ENCODE results near the gene OGDH. TPM values are rescaled to one million over a fixed set of nuclear protein-coding genes. Genes with fewer than 3 reads are reported as not detected.

The OGDH gene
- total and polyA plus RNA-seq, 2 of the 13 experiments (the other 11 are each of a cell fraction or from before 2014, with no cell fraction given): 17.4 to 25.4 TPM

DNA sequence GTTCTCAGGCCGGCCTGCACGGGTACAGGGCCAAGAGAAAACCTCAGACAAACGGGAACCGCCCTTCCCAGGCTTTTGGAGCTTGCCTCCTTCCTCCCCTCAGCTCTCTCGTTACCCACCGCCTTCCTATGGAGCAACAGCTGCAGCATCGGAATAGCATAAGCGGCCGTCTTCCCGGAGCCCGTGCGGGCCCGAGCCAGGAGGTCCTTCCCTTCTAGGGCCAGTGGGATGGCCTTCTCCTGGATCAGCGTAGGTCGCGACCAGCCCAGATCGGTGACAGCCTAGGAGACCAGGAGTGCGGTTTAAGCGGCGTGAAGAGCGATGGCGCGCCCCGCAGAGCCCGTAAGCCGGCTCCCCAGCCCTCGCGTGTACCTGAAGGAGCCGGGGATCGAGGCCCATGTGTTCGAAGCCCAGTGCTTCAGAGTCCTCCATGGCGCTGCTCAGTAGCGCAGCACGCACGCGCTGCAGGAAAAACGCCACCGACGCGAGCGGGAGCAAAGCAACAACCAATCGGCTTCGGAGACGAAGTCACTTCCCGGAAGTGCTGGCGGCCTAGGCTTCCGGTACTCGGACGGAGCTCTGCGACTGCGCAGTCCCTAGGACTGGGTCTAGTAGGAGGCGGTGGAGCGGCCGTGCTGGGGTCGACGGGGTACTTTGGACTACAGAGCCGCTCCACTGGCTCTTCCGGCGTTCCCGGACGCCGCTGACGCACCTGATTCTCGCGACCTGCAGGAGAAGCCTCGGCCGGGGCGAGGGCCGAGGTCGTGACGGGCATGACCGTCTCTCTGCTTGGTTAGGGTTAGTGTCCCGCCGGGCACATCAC is 32.8 kb upstream of the OGDH start, which contains the start of gene DDX56 (continued):
- TF ChIP-seq, protein P1, sequence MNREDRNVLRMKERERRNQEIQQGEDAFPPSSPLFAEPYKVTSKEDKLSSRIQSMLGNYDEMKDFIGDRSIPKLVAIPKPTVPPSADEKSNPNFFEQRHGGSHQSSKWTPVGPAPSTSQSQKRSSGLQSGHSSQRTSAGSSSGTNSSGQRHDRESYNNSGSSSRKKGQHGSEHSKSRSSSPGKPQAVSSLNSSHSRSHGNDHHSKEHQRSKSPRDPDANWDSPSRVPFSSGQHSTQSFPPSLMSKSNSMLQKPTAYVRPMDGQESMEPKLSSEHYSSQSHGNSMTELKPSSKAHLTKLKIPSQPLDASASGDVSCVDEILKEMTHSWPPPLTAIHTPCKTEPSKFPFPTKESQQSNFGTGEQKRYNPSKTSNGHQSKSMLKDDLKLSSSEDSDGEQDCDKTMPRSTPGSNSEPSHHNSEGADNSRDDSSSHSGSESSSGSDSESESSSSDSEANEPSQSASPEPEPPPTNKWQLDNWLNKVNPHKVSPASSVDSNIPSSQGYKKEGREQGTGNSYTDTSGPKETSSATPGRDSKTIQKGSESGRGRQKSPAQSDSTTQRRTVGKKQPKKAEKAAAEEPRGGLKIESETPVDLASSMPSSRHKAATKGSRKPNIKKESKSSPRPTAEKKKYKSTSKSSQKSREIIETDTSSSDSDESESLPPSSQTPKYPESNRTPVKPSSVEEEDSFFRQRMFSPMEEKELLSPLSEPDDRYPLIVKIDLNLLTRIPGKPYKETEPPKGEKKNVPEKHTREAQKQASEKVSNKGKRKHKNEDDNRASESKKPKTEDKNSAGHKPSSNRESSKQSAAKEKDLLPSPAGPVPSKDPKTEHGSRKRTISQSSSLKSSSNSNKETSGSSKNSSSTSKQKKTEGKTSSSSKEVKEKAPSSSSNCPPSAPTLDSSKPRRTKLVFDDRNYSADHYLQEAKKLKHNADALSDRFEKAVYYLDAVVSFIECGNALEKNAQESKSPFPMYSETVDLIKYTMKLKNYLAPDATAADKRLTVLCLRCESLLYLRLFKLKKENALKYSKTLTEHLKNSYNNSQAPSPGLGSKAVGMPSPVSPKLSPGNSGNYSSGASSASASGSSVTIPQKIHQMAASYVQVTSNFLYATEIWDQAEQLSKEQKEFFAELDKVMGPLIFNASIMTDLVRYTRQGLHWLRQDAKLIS (CRISPR knock-in tag; IDR thresholded peaks at IDR 0.05): peak; percentile 35; the same call in 1 of the 2 replicates
- TF ChIP-seq AGO2 (optimal IDR thresholded peaks at IDR 0.05; ENCODE audit: low read depth, low read length) (peak; percentile 94), ZNF552 (CRISPR knock-in tag; IDR thresholded peaks at IDR 0.05; ENCODE audit: borderline replicate concordance) (peak; percentile 88), SYNCRIP (IDR thresholded peaks at IDR 0.05; ENCODE audit: insufficient read depth, low read depth, low read length) (no peak), SRSF4 (IDR thresholded peaks at IDR 0.05; ENCODE audit: low read depth, low read length, poor library complexity, severe bottlenecking) (no peak), HOXA9 (CRISPR knock-in tag; IDR thresholded peaks at IDR 0.05; ENCODE audit: borderline replicate concordance) (no peak), ZNF383 (CRISPR knock-in tag; IDR thresholded peaks at IDR 0.05; ENCODE audit: borderline replicate concordance) (no peak), ZNF564 (CRISPR knock-in tag; IDR thresholded peaks at IDR 0.05) (peak; percentile 97), HIC2 (CRISPR knock-in tag; IDR thresholded peaks at IDR 0.05; ENCODE audit: low read depth) (peak; percentile 66; the same call in 1 of the 2 replicates), MIXL1 (CRISPR knock-in tag; IDR thresholded peaks at IDR 0.05) (0 out of 2 replicates have a peak, but pooled peaks have one; percentile 51), ZNF879 (CRISPR knock-in tag; IDR thresholded peaks at IDR 0.05) (0 out of 2 replicates have a peak, but pooled peaks have one; percentile 59), HOXA3 (CRISPR knock-in tag; IDR thresholded peaks at IDR 0.05) (peak; percentile 92), ZNF746 (CRISPR knock-in tag; IDR thresholded peaks at IDR 0.05) (peak; percentile 89), ELF4 (CRISPR knock-in tag; IDR thresholded peaks at IDR 0.05; ENCODE audit: borderline replicate concordance) (peak; percentile 95), ZNF329 (CRISPR knock-in tag; IDR thresholded peaks at IDR 0.05; ENCODE audit: low read depth) (peak; percentile 89)
- TF ChIP-seq, protein P2, sequence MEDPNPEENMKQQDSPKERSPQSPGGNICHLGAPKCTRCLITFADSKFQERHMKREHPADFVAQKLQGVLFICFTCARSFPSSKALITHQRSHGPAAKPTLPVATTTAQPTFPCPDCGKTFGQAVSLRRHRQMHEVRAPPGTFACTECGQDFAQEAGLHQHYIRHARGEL (CRISPR knock-in tag; IDR thresholded peaks at IDR 0.05): 0 out of 2 replicates have a peak, but pooled peaks have one; percentile 57
- TF ChIP-seq, protein P3, sequence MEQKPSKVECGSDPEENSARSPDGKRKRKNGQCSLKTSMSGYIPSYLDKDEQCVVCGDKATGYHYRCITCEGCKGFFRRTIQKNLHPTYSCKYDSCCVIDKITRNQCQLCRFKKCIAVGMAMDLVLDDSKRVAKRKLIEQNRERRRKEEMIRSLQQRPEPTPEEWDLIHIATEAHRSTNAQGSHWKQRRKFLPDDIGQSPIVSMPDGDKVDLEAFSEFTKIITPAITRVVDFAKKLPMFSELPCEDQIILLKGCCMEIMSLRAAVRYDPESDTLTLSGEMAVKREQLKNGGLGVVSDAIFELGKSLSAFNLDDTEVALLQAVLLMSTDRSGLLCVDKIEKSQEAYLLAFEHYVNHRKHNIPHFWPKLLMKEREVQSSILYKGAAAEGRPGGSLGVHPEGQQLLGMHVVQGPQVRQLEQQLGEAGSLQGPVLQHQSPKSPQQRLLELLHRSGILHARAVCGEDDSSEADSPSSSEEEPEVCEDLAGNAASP (CRISPR knock-in tag; IDR thresholded peaks at IDR 0.05; ENCODE audit: borderline replicate concordance): peak; percentile 77
- TF ChIP-seq, protein P4, sequence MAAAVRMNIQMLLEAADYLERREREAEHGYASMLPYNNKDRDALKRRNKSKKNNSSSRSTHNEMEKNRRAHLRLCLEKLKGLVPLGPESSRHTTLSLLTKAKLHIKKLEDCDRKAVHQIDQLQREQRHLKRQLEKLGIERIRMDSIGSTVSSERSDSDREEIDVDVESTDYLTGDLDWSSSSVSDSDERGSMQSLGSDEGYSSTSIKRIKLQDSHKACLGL (CRISPR knock-in tag; IDR thresholded peaks at IDR 0.05): peak; percentile 96
